Glutamatergic neuron (in vitro differentiated cells): ENCODE measurements around the gene DDX31. TPM values are rescaled to one million over a fixed set of nuclear protein-coding genes. Genes with fewer than 3 reads are reported as not detected.

Experiments
- DNase-seq: peaks from one replicate; pipeline ENCODE4 v3.0.0; 2022
- H3K27ac Mint-ChIP-seq: one replicate; pipeline ENCODE4 v1.8.0; 2020; ENCODE audit warnings: mild to moderate bottlenecking, mixed read lengths, inconsistent platforms; ENCODE audit not compliant: unreplicated experiment
- H3K27me3 Mint-ChIP-seq: one replicate; pipeline ENCODE4 v1.8.0; 2020; ENCODE audit warnings: mild to moderate bottlenecking, moderate library complexity, mixed read lengths, inconsistent platforms; ENCODE audit not compliant: unreplicated experiment
- H3K36me3 Mint-ChIP-seq: one replicate; pipeline ENCODE4 v1.8.0; 2020; ENCODE audit warnings: mild to moderate bottlenecking, mixed read lengths, inconsistent platforms; ENCODE audit not compliant: unreplicated experiment
- H3K4me1 Mint-ChIP-seq: one replicate; pipeline ENCODE4 v1.8.0; 2020; ENCODE audit warnings: mild to moderate bottlenecking, low read depth, mixed read lengths, inconsistent platforms; ENCODE audit not compliant: unreplicated experiment
- H3K4me3 Mint-ChIP-seq: one replicate; pipeline ENCODE4 v1.8.0; 2020; ENCODE audit warnings: mild to moderate bottlenecking, mixed read lengths, inconsistent platforms; ENCODE audit not compliant: unreplicated experiment
- H3K9me3 Mint-ChIP-seq: one replicate; pipeline ENCODE4 v1.8.0; 2020; ENCODE audit warnings: mild to moderate bottlenecking, moderate library complexity, mixed read lengths, inconsistent platforms; ENCODE audit not compliant: unreplicated experiment
- total RNA-seq: library from RNA; stranded (reverse); fragmentation: NEBNext Ultra II Directional; extraction: Animal tissue kit (Norgen Biotek cat#: 25700); gene quantifications from one replicate; pipeline ENCODE4 v1.2.1, GENCODE V29; 2021; ENCODE audit not compliant: unreplicated experiment
- TF ChIP-seq, protein P1 (sequence below): fragments of 200-600 bp; sonication (generic); IDR thresholded peaks from one replicate; pipeline ENCODE4 v1.5.0; 2021; ENCODE audit not compliant: partially characterized antibody, unreplicated experiment

Gene DDX31
- total RNA-seq, 1 donor from 2014 or later = 8.7 TPM

DNA sequence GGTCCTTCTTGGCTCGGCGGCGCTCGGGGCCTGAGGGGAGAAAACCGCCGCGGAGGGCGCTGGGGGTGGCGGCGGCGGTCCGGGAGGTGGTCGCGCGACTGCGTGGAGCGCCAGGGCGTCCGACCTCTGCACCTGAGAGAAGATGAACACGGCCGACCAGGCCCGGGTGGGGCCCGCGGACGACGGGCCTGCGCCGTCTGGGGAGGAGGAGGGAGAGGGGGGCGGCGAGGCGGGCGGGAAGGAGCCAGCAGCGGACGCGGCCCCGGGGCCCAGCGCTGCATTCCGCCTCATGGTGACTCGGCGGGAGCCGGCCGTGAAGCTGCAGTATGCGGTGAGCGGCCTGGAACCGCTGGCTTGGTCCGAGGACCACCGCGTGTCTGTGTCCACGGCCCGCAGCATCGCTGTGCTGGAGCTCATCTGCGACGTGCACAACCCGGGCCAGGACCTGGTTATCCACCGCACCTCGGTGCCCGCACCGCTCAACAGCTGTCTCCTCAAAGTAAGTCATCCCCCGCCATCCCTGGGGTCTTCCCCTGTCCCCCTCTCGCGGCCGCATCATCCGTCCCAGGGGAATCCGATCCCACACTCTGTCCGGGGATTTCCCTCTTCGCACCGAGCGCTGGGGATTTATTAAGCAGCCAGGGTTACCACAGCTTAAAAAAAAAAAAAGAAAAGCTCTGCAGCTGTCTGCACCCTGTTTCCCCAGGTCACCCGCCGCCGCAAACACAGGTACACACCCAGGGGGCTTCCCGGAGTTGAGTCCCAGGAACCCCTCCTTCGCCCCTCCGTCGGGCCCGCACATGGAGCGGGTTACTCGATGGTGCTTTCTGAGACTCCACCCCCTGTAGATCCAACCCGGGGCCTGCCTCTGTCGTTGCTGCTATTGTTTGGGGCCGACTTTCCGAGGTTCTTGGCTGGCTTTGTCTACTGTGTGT, 941 bp upstream of the DDX31 start, which contains the start of gene GTF3C4:
TSS of gene GTF3C4 (plus strand) at position 8 of the 935 bp plus-strand sequence. CDS start at position 143, 135 bp downstream.
- H3K4me1 Mint-ChIP-seq = peaks cover 13% of the 10 kb centered on the region
- TF ChIP-seq, protein P1, sequence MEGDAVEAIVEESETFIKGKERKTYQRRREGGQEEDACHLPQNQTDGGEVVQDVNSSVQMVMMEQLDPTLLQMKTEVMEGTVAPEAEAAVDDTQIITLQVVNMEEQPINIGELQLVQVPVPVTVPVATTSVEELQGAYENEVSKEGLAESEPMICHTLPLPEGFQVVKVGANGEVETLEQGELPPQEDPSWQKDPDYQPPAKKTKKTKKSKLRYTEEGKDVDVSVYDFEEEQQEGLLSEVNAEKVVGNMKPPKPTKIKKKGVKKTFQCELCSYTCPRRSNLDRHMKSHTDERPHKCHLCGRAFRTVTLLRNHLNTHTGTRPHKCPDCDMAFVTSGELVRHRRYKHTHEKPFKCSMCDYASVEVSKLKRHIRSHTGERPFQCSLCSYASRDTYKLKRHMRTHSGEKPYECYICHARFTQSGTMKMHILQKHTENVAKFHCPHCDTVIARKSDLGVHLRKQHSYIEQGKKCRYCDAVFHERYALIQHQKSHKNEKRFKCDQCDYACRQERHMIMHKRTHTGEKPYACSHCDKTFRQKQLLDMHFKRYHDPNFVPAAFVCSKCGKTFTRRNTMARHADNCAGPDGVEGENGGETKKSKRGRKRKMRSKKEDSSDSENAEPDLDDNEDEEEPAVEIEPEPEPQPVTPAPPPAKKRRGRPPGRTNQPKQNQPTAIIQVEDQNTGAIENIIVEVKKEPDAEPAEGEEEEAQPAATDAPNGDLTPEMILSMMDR = no peak
- H3K27ac Mint-ChIP-seq = peak within 1 kb of the TSS; percentile 75
- H3K9me3 Mint-ChIP-seq = peaks cover 5% of the 10 kb centered on the region
- DNase-seq = peak; percentile 87
- H3K4me3 Mint-ChIP-seq = peak within 1 kb of the TSS; percentile 94
- peaks cover 4% of the 10 kb centered on the region for H3K27me3 Mint-ChIP-seq
- H3K36me3 Mint-ChIP-seq = no peaks in the 10 kb centered on the region

DNA sequence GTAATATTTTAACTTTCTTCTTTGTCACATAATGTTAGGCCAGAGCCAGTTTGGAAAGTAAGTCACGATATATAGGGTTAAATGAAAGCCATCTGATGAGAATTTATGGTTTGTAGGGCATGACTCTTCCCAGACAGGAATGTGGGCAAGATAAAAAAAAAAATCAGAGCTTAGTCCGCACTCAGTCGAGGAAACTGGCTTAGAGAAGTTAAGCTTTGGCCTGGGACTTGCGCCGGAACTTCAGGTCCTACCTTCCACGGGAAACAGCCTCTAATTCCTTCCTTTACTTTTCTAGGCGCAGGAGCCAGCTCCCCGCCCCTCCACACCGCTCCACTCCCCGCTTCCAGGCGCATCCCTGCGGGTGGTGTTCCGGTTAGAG, 475 bp downstream of the DDX31 start:
- Mint-ChIP-seq H3K27ac (no peak overlapping the region), H3K4me3 (peak overlapping the region; percentile 87), H3K27me3 (peaks cover 4% of the 10 kb centered on the region), H3K4me1 (peaks cover 13% of the 10 kb centered on the region), H3K36me3 (no peaks in the 10 kb centered on the region), H3K9me3 (peaks cover 5% of the 10 kb centered on the region)
- TF ChIP-seq, protein P1 = no peak
- DNase-seq = peak; percentile 57

DNA sequence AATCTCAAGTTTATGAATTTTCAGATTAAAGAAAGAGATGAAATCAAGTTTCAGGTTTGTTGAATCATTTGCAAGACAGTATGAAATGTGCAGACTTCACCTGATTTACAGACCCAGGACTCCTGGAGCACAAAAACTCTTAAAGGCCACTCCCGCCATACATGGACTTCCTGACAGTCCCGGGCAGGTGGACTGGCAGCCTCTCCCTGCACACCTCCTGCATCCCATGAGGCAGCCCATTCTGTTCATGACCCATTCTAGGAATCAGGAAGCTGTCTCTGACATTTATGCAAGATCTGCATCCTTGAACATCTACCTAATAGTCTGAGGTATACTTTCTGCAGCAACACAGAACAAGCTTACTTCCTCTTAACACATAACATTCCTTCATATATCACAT, 5.9 kb downstream of the DDX31 start:
- Mint-ChIP-seq H3K27me3 (no peaks in the 10 kb centered on the region), H3K4me1 (no peaks in the 10 kb centered on the region), H3K27ac (no peak overlapping the region), H3K36me3 (no peaks in the 10 kb centered on the region), H3K9me3 (no peaks in the 10 kb centered on the region), H3K4me3 (no peak overlapping the region)
- DNase-seq = no peak
- TF ChIP-seq, protein P1 = no peak

DNA sequence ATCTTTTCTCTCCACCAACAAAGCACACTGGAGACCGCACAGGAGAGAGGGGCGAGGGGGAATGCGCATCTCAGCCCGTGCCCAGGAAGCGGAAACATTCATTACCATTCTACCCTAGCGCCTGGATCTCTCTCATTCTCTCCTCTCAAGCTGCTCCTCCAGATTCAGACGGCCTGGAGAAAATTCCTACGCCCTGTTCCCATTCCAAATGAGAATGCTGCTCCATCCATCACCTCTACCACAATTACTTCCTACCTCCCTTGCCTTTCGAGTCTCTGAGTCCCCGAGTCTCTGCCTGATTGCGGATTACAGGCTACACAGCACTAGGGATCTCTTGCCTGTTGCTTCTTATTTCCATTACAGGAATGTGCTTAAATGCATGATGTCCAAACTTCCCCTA, 6.7 kb downstream of the DDX31 start:
- no peaks in the 10 kb centered on the region for H3K4me1 Mint-ChIP-seq
- no peak overlapping the region for H3K4me3 Mint-ChIP-seq
- no peaks in the 10 kb centered on the region for H3K27me3 Mint-ChIP-seq
- TF ChIP-seq, protein P1 = no peak
- H3K27ac Mint-ChIP-seq = no peak overlapping the region
- H3K9me3 Mint-ChIP-seq = no peaks in the 10 kb centered on the region
- H3K36me3 Mint-ChIP-seq = no peaks in the 10 kb centered on the region
- no peak for DNase-seq
